ENCODE data around the gene PLD1. TPM values are rescaled to one million over a fixed set of nuclear protein-coding genes. Genes with fewer than 3 reads are reported as not detected.

The PLD1 gene
- total RNA-seq, 1 donor from 2014 or later: not detected

DNA sequence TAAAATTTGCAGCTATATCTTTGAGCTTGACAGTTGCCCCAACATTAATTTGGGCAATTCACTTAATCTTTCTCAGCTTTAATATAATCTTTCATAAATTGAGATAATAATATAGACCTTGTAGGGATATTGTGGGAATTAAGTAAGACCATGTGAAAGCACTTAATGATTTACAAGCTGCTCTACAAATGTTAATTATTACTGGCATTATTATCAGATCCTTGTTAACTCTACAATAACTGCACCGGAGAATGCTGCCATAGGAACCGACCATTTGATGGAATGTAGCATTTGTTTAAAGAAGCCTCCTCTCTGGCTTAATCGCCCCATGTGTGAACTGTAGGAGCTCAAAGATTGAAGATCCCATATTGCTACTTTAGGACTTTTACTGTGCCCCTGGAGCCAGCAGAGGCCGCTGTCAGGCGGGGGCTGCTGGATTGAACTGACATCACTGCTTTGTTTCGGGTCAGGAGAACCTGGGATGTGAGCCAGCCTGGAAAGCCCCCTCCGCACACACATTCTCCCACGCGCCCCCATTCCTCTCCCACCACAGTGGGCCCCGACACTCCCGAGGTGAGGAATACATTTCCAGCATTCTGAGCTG is 195.9 kb downstream of the PLD1 start:
- H3K36me3 Mint-ChIP-seq (ENCODE audit: low read depth): no peaks in the 10 kb centered on the region
- no peak overlapping the region for H3K27ac Mint-ChIP-seq
- H3K4me3 Mint-ChIP-seq: no peak overlapping the region
- intact Hi-C loops (cut with micrococcal nuclease): loop anchor here (1.0 kb wide), 1 partner anchor 727 kb away; no protein-coding TSS in a partner anchor
- DNase-seq (no peak), ATAC-seq (ENCODE audit: low read depth) (no peak)
- peaks cover 11% of the 10 kb centered on the region for H3K27me3 Mint-ChIP-seq
- TF ChIP-seq, protein P1, sequence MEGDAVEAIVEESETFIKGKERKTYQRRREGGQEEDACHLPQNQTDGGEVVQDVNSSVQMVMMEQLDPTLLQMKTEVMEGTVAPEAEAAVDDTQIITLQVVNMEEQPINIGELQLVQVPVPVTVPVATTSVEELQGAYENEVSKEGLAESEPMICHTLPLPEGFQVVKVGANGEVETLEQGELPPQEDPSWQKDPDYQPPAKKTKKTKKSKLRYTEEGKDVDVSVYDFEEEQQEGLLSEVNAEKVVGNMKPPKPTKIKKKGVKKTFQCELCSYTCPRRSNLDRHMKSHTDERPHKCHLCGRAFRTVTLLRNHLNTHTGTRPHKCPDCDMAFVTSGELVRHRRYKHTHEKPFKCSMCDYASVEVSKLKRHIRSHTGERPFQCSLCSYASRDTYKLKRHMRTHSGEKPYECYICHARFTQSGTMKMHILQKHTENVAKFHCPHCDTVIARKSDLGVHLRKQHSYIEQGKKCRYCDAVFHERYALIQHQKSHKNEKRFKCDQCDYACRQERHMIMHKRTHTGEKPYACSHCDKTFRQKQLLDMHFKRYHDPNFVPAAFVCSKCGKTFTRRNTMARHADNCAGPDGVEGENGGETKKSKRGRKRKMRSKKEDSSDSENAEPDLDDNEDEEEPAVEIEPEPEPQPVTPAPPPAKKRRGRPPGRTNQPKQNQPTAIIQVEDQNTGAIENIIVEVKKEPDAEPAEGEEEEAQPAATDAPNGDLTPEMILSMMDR (IDR thresholded peaks at IDR 0.05): no peak
- no peaks in the 10 kb centered on the region for H3K9me3 Mint-ChIP-seq
- H3K4me1 Mint-ChIP-seq: no peaks in the 10 kb centered on the region
- ChIA-PET POLR2A (no interaction called here), CTCF (interaction anchor here (1.9 kb wide), 1 partner anchor 727 kb away, joined by 6 read pairs; no protein-coding TSS in a partner anchor)

DNA sequence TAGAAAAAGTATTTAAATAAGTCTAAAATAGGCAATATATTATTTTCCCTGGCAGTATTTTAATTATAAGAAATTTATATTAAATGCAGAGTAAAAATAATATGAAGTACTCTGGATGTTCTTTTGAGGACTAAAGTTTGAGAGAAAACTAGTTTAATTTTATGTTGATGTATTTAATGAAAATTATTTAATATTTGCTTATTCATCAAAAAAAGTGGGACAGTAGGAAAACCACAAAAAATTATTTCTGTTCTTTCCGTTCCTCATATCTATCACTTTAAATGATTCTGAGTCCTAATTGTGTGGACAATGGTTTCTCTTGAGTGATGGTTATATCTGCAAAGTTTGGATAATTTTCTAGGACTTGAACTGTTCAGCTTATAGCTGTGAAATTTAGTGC is 202.8 kb downstream of the PLD1 start:
- H3K27ac Mint-ChIP-seq: no peak overlapping the region
- no peaks in the 10 kb centered on the region for H3K9me3 Mint-ChIP-seq
- DNase-seq (no peak), ATAC-seq (ENCODE audit: low read depth) (no peak)
- intact Hi-C loops (cut with micrococcal nuclease): no loop called here
- POLR2A ChIA-PET: no interaction called here
- H3K36me3 Mint-ChIP-seq (ENCODE audit: low read depth): no peaks in the 10 kb centered on the region
- H3K27me3 Mint-ChIP-seq: peaks cover 9% of the 10 kb centered on the region
- TF ChIP-seq, protein P1 (IDR thresholded peaks at IDR 0.05): no peak
- CTCF ChIA-PET: no interaction called here
- no peak overlapping the region for H3K4me3 Mint-ChIP-seq
- H3K4me1 Mint-ChIP-seq: no peaks in the 10 kb centered on the region

DNA sequence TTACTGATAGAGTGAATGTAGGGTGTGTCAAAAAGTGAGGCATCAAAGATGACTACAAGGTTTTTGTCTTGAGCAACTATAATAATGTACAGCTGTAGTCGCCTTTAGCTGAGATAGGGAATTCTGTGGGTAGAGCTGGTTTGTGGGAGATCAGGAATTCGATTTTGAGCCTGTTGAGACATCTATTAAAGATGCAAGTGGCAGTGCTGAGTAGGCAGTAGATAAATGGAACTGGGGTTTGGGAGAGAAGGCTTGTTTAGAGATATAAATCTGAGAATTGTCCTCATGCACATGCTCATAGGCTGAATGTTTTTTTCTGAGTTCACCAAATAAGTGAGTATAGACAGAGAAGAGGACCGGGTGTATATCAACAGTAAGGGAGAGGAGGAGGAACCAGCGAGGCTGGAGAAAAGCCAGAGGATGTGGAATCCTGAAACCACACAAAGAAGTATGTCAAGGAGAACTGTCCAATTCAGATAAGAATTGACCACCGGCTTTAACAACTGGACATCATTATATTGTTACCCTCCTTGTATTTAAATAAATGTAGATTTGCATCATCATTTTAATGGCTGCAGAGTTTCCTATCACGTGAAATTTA is 204.0 kb downstream of the PLD1 start:
- ChIA-PET POLR2A (no interaction called here), CTCF (no interaction called here)
- intact Hi-C loops (cut with micrococcal nuclease): no loop called here
- peaks cover 9% of the 10 kb centered on the region for H3K27me3 Mint-ChIP-seq
- no peaks in the 10 kb centered on the region for H3K9me3 Mint-ChIP-seq
- no peaks in the 10 kb centered on the region for H3K4me1 Mint-ChIP-seq
- TF ChIP-seq, protein P1 (IDR thresholded peaks at IDR 0.05): no peak
- no peak for DNase-seq
- no peak for ATAC-seq (ENCODE audit: low read depth)
- H3K27ac Mint-ChIP-seq: no peak overlapping the region
- H3K4me3 Mint-ChIP-seq: no peak overlapping the region
- H3K36me3 Mint-ChIP-seq (ENCODE audit: low read depth): no peaks in the 10 kb centered on the region

DNA sequence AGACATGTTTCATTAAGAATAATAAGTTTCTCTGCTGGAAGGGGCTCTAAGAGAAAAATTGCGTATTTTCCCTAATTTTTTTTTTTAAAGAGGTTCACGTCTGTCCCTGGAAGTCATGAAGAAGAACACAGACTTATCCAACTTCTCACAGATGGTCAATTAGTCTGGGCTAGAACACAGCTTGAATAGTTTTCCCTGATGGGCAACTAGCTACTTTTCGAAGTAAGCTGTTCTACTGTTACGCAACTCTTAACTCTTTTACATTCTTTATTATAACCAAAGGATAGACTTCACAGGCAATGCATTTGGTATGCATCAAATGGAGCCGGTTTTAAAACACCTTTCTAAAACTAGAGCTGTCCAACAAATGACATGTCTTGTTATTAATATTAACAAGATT is 205.9 kb downstream of the PLD1 start:
- H3K9me3 Mint-ChIP-seq: no peaks in the 10 kb centered on the region
- H3K27ac Mint-ChIP-seq: no peak overlapping the region
- CTCF ChIA-PET: no interaction called here
- H3K36me3 Mint-ChIP-seq (ENCODE audit: low read depth): no peaks in the 10 kb centered on the region
- POLR2A ChIA-PET: no interaction called here
- ATAC-seq (ENCODE audit: low read depth) (no peak), DNase-seq (no peak)
- peaks cover 9% of the 10 kb centered on the region for H3K27me3 Mint-ChIP-seq
- TF ChIP-seq, protein P1 (IDR thresholded peaks at IDR 0.05): no peak
- intact Hi-C loops (cut with micrococcal nuclease): no loop called here
- H3K4me1 Mint-ChIP-seq: no peaks in the 10 kb centered on the region
- H3K4me3 Mint-ChIP-seq: no peak overlapping the region

DNA sequence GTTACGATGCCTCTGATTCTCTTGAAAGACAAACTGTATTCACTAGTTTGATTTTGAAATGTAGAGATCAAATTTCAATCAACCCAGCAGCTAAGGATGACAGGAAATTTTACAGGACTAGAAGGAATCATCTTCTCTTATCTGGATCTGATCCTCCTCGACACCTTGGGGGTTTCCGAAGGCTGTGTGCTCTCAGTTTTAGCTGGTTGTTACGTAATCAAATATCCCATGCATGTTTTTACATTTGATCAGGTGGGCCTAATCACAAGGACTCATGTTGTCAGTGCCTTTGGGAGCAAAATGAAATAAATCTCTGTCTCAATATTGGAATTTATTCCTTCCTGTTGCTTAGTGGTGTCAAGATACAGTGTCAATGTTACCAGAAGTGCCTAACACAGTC is 208.2 kb downstream of the PLD1 start:
- Mint-ChIP-seq H3K4me3 (no peak overlapping the region), H3K27ac (no peak overlapping the region), H3K27me3 (peaks cover 9% of the 10 kb centered on the region), H3K9me3 (no peaks in the 10 kb centered on the region), H3K36me3 (ENCODE audit: low read depth) (no peaks in the 10 kb centered on the region), H3K4me1 (no peaks in the 10 kb centered on the region)
- TF ChIP-seq, protein P1 (IDR thresholded peaks at IDR 0.05): no peak
- no peak for ATAC-seq (ENCODE audit: low read depth)
- intact Hi-C loops (cut with micrococcal nuclease): no loop called here
- POLR2A ChIA-PET: no interaction called here
- CTCF ChIA-PET: no interaction called here
- no peak for DNase-seq

Data from activated B cell treated with CpG ODN at 0.5 μM for 24 hours (primary cell).